ENCODE data around the gene ABCC1.
"Not testable (repeated sequence)": the region's sequence is repeated elsewhere in the genome, so short reads cannot be mapped to it uniquely, and the experiment has no call there.

The ABCC1 gene

DNA sequence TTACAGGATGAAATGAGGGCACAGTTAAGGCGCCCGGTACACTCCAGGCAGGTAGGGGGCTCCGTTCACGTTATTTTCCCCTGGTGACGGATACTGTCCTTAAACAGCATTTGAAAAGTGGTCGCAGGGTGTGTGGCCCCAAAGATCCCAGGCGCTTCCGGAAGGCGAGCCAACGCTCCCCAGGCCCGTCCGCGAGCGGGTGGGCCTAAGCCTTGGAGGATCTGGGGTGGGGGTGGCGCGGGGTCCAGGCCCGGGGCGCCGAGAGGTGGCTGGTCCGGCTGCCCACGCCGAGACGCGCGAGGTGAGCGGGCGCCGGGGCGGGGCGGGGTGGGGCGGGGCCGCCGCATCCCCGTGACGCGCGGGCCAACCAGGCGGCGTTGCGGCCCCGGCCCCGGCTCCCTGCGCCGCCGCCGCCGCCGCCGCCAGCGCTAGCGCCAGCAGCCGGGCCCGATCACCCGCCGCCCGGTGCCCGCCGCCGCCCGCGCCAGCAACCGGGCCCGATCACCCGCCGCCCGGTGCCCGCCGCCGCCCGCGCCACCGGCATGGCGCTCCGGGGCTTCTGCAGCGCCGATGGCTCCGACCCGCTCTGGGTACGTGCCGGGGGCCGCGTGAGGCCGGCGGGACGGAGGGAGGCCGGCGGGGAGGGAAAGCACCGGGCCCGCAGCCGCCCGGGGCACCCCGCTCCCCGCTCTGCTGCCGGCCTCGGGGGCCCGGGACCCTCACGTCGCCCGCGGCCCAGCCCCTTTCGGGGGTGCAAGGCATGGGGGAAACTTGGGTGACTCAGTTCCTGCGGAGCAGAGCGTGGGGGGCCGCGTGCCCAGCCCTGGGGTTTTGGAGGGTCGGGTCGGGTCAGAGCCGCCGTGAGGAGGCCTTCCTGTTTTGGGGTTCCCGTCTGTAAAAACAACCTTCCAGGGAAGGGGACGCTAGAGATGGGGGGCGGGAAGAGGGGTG, at the start of gene ABCC1:
Gene ABCC1 (plus strand): TSS at position 407 of the 951 bp plus-strand sequence. CDS start 136 bp downstream, at position 543.
- DNase-seq: no peak

DNA sequence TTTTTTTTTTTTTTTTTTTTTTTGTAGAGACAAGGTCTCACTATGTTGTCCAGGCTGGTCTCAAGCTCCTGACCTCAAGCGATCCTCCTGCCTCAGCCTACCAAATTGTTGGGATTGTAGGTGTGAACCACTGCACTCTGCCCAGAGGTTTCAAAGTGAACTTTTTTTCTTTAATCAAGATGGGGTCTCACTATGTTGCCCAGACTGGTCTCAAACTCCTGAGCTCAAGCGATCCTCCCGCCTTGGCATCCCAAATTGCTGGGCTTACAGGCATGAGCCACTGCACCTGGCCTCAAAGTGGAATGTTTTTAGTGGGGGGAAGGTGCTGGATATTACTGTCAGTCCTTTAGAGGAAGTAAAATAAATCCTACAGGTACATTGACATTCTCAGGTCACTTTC, 49.1 kb upstream of the ABCC1 start:
- DNase-seq: no peak

DNA sequence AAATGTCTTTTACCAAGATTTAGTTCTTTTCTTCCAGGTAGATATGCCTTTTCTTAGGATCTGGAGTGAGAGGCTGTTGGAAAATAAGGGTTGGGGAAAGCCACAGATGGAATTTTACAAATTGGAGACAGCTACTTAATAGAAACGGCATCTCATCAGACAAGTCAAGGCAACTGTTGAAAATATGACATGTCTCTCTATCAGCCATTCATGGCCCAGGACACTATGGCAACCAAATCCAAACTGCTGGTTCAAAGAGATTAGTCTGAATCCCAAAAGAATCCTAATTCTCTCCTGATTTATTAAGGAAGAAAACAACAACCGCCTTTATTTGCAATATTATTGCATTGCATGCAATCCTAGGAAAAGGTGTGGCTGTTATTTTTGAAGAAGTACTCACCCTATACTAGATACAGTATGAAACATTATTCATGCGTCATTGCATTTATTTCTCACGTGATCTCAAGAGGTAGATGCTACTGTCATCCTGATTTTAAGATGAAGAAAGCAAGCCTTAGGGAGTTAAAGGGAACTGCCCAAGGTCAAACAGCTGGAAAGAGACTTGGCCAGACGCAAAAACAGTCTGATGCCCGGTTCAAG, 48.4 kb upstream of the ABCC1 start:
- no peak for DNase-seq

DNA sequence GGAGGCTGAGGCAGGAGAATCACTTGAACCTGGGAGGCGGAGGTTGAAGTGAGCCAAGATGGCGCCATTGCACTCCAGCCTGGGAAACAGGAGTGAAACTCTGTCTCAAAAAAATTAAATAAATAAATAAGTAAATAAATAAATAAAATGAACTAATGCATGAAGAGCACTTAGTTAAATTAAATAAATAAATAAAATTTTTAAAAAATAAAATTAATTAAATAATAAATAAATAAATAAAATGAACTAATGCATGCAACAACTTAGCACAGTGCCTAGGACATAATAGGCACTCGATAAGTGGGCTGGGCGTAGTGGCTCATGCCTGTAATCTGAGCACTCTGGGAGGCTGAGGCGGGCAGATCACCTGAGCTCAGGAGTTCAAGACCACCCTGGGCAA, 45.5 kb upstream of the ABCC1 start:
- no peak for DNase-seq

DNA sequence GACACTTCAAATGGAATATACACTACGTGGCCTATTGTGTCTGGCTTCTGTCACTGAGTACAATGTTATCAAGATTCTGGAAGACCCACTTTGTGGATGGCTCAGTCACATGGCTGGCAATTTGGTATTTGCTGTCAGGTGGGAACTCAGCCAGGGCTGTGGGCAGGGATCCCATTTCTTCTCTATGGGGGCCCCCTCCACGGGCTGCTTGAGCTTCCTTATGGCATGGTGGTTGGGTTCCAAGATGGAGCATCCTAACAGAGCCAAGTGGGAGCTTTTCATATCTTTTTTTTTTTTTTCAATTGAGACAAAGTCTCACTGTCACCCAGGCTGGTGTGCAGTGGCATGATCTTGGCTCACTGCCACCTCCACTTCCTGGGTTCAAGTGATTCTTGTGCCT, 43.0 kb upstream of the ABCC1 start:
- DNase-seq: no peak

DNA sequence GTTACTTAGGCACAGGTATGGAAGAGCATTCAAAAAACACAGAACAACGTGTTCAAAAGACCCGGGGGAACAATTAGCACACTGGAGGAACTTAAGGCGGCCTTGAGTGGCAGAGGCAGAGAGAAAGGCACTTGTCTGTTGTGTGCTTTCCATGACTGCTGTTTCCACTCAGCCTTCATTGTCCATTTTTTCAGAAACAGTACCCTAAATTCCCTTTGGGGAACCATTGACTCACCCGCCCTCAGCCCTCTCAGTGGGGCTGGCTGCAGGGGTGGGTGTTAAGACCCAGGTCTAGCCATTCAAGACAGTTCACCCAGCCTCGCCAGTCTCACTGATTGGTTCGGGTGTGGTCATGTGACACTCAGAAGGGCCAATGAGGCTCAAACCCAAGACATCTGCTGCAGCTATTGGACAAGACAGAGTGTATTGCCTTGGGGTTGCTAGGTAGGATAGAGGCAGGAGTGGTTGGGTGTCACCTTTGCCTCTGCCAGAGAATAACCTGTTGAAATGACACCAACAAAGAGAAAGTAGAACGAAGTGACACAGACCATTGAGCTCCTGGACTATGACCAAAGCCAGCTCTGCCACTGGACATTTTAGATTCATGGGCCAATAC, 41.4 kb upstream of the ABCC1 start:
- peak; percentile 82 for DNase-seq

DNA sequence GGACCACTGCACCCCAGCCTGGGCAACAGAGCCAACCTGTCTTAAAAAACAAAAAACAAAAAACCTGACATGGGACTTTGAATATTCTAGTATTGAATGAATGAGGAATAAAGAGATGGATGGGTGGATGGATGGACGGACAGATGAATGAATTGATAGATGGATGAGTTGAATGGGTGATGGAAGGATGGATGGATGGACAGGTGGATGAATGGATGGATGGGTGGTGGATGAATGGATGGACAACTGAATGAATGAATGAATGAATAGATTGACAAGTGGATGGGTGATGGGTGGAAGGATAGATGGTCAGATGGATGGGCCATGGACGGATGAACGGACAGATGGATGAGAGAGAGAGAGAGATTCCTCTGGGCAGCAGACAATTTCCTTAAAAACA, 38.2 kb upstream of the ABCC1 start:
- DNase-seq: no peak

DNA sequence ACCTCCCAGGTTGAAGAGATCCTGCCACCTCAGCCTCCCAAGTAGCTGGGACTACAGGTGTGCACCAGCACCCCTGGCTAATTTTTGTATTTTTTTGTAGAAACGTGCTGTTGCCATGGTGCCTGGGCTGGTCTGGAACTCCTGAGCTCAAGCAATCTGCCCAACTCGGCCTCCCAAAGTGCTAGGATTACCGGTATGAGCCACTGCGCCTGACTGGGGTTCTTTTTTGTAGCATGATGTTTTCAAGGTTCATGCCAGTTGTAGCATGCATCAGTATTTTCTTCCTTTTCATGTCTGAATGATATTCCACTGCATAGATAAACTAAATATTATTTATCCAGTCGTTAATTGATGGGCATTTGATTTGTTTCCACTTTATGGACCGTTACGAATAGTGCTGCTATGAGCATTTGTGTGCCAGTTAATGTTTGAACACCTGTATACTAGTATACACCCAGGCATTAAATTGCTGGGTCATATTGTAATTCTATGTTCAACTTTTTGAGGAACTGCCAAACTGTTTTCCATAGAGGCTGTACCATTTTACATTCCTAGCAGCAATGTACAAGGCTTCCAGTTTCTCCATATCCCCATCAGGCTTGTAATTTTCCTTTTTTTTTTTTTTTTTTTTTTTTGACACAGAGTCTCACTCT, 36.2 kb upstream of the ABCC1 start:
- no peak for DNase-seq

DNA sequence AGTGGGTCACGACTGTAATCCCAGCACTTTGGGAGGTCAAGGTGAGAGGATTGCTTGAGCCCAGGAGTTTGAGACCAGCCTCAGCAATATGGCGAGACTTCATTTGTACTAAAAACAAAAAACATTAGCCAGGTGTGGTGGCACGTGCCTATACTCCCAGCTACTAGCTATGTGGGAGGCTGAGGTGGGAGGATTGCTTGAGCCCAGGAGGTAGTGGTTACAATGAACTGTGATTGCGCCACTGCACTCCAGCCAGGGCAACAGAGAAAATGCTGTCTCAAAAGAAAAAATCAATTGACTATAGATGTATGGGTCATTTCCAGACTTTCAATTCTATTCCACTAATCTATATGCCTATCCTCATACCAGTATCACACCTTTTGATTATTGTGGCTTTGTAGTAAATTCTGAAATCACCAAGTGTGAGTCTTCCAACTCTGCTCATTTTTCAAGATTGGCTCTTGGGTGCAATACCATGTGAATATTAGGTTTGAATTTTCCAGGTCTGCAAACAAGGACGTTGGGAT, 33.8 kb upstream of the ABCC1 start:
- no peak for DNase-seq

DNA sequence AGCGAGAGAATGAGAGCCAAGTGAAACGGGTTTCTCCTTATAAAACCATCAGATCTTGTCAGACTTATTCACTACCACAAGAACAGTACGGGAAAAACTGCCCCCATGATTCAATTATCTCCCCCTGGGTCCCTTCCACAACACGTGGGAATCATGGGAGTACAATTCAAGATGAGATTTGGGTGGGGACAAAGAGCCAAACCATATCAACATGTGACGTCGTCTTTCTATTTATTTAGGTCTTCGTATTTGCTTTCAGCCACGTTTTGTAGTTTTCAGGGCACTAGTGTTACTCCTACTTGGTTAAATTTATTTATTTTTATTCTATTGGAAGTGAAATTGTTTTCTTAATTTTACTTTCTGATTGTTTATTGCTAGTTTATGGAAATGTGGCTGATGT, 33.1 kb upstream of the ABCC1 start:
- no peak for DNase-seq

DNA sequence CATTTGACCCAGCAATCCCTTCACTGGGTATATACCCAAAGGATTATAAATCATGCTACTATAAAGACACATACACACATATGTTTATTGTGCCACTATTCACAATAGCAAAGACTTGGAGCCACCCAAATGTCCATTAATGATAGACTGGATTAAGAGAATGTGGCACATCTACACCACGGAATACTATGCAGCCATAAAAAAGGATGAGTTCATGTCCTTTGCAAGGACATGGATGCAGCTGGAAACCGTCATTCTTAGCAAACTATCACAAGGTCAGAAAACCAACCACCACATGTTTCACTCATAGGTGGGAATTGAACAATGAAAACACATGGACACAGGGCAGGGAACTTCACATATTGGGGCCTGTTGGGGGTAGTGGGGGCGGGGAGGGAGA, 31.1 kb upstream of the ABCC1 start:
- DNase-seq: not testable (repeated sequence)

DNA sequence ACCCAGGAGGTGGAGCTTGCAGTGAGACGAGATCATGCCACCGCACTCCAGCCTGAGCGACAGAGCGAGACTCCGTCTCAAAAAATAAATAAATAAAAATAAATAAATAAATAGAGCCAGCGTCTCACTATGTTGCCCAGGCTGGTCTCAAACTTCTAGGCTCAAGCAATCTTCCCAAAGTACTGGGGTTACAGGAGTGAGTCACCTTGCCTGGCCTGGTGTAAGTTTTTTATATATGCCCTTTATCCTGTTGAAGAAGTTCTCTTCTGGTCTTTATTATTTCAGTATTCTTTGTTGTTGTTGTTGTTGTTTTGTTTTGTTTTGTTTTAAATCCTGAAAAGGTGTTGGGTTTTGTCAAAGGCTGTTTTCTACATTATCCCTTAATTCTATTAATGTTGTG, 30.1 kb upstream of the ABCC1 start:
- DNase-seq: no peak

DNA sequence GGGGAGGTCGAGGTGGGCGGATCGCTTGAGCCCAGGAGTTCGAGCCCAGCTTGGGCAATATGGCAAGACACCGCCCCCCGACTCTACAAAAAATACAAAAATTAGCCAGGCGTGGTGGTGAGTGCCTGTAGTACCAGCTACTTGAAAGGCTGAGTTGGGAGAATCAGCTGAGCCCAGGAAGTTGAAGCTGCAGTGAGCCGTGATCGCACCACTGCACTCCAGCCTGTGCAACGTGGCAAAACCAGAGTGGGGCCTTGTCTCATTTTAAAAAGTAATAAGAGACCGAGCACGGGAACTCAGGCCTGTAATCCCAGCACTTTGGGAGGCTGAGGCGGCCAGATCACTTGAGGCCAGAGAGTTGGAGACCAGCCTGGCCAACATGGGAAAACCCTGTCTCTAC, 24.4 kb upstream of the ABCC1 start:
- DNase-seq: no peak

DNA sequence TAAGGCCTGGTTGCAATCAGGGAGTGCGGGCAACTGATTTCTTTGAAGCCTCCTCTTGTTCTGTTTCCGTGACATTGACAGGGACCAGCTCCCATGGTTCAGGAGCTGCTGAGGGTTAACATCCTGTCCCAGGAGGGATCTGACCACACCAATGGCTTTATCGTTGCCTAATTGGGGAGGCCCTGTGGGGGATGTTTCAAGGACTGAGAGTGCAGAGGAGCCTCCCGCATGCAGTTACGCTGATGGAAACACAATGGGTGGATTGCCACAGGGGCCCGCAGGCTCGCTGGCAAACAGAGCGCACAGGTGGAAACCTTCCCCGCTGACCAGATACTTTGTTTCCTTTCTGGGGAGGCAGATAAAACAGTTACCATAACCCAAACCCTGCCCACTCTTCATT, 23.8 kb upstream of the ABCC1 start:
- DNase-seq: no peak

DNA sequence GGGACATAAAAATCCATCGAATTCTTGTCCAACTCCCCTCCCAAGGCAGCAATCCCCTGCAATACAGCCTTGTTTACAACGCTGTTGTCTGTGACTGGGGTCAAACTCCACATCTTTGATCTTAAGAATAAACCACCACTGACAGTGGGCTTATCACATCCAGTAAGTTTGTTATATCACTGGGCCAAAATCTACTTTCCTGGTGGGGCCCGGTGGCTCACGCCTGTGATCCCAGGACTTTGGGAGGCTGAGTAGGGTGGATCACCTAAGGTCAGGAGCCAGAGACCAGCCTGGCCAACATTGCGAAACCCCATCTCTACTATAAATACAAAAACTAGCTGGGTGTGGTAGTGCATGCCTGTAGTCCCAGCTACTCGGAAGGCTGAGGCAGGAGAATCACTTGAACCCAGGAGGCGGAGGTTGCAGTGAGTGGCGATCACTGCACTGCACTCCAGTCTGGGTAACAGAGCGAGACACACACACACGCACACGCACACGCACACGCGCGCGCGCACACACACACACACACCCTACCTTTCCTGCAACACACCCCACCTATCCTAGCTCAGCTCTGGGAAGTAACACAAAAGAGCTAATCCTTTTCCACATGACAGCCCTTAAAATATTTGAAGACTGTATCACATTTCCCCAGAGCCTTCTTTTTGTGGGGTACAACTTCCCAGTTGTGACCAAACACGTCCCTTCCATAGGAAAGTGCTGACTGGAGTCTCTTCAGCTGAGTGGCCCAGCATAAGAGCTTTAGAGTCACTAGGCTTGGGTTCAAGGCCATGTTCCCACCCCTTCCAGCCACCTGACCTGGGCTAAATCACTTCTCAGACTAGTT, 20.9 kb upstream of the ABCC1 start:
- DNase-seq: no peak

DNA sequence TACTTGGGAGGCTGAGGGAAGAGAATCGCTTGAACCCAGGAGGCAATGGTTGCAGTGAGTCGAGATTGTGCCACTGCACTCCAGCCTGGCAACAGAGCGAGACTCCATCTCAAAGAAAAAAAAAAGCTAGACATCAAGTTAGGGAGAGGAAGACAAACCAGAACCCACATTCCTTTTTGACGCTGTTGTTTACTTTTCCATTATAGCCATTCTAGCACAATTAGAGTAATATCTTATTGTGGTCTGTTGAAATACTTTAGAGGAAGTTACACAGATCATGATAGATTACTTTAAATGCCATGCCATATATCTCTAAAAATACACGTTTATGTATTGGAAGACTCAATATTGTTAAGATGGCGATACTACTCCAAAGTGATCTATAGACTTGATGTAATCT, 16.5 kb upstream of the ABCC1 start:
- no peak for DNase-seq

DNA sequence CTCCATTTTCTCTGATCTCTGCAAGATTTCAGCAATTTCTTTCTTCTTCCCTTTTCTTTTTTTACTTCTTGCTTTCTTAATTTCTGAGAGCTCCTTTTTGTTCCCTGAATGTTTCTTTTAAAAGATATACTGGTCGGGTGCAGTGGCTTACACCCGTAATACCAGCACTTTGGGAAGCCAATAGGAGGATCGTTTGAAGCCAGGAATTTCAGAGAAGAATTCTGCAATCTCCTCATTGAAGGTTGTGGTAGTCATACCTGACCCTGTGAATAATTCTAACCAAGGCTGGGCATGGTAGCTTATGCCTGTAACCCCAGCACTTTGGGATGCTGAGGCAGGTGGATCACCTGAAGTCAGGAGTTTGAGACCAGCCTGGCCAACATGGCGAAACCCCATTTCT, 15.6 kb upstream of the ABCC1 start:
- DNase-seq: no peak

DNA sequence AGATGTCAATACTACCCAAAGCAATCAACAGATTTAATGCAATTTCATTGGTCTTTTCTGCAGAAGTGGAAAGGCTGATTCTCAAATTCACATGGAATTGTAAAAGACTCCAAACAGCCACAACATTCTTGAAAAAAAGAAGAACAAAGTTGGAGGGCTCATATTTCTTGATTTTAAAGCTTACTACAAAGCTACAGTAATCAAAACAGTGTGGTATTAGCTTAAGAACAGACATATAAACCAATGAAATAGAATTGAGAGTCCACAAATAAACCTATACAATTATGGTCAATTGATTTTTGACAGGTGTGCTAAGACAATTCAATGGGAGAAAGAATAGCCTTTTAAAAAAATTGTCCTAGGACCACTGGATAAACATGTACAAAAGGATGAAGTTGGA, 14.4 kb upstream of the ABCC1 start:
- no peak for DNase-seq

DNA sequence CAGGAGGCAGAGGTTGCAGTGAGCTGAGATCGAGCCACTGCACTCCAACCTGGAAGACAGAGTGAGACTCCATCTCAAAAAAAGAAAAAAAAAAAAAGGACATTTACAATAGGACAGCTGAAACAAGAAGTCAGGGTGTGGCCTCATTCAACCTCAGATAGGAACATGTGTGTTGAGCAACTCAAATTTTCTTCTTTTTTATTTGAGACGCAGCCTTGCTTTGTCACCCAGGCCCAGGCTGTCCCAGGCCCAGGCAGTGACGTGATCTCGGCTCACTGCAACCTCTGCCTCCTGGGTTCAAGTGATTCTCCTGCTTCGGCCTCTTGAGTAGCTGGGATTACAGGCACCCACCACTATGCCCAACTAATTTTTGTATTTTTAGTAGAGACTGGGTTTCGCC, 12.6 kb upstream of the ABCC1 start:
- DNase-seq: not testable (repeated sequence)

DNA sequence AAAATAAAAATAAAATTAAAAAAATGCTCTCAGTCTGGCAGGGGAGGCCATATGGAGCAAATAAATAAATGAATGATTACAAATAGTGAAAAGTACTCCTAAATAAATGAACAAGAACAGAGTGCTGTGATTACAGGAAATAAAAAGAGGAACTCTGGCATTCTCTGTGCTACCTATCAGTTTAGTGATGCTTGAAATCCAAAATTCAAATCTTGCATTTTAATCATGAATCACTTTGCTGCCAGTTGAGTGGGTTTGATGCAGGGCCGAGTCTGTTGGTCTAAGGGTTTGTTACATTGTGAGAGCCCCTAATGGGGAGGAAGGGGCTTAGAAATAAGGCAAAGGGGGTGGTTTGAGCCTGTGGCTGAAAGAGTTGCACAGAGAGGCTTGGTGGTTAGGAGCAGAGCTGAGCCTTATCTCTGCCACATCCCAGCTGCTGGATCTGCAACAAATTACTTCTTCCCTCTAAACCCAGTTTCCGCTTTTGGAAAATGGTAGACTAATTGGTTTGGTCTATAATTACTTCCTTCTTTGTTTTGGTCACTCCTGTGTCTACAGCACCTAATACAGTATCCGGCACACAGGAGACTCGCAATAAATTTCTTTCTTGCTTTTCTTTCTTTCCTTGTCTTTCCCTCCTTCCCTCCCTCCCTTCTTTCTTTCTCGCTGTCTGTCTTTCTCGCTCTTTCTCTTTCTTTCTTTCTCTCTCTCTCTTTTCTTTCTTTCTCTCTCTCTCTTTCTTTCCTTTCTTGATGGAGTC, 6.3 kb upstream of the ABCC1 start:
- DNase-seq: no peak

DNA sequence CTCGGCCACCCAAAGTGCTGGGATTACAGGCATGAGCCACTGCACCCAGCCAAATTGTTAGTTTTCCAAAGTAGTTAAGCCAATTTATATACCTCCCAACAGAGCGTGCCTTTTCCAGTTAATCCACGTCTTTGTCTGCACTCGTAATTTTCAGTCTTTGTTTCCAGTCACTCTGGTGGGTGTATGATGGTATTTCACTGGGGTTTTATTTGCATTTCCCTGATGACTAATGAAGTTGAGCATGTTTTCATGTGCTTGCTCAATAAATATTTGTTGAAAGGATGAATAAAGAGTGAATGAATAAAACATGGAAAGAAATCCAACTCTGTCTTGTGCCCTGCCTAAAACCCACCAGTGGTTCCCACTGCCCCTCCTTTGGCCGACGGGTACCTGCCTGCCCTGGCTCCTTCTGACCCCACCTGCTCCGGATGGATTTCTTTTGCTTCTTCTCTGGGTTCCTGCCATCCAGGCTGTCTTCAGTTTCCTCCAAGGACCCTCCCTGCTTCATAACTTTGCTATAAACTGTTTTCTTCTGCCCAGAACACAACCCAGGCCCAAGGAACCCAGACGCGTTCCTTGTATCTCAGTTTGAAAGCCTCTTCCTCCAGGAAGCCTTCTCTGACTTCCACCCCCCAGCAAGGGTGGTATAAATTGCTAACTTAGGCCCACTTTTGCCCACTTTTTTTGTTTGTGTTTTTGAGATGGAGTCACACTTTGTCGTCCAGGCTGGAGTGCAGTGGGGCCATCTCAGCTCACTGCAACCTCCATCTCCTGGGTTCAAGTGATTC, 3.0 kb upstream of the ABCC1 start:
- no peak for DNase-seq
